Measurements from ENCODE around the gene NID1. TPM values are rescaled to one million over a fixed set of nuclear protein-coding genes. Genes with fewer than 3 reads are reported as not detected.

NID1 gene
- 100 to 1,000 TPM; 180 to 391 (median 250) TPM for total RNA-seq

- no peak for TF ChIP-seq CTCF (IDR thresholded peaks at IDR 0.05; ENCODE audit: low read depth)
Observed at GRCh38 chr1:236064674-236065508, at the start of gene NID1. Gene NID1 (minus strand): TSS chr1:236065090. CDS start chr1:236065079, 11 bp downstream.

- TF ChIP-seq CTCF (IDR thresholded peaks at IDR 0.05; ENCODE audit: low read depth): no peak
Observed at GRCh38 chr1:236114076-236114747, 49.3 kb upstream of the NID1 start.

GRCh38 chr1:236113324-236114032 lies 48.6 kb upstream of the NID1 start:
- no peak for TF ChIP-seq CTCF (IDR thresholded peaks at IDR 0.05; ENCODE audit: low read depth)

GRCh38 chr1:236112332-236112627 lies 47.4 kb upstream of the NID1 start:
- no peak for TF ChIP-seq CTCF (IDR thresholded peaks at IDR 0.05; ENCODE audit: low read depth)

- TF ChIP-seq CTCF (IDR thresholded peaks at IDR 0.05; ENCODE audit: low read depth): no peak
Observed at GRCh38 chr1:236111527-236112331, 46.8 kb upstream of the NID1 start.

- TF ChIP-seq CTCF (IDR thresholded peaks at IDR 0.05; ENCODE audit: low read depth): no peak
Observed at GRCh38 chr1:236110137-236110536, 45.2 kb upstream of the NID1 start.

Data from subcutaneous adipose tissue (tissue), 4 donors.